Endodermal cell (in vitro differentiated cells): ENCODE measurements around the gene RLN1. TPM values are rescaled to one million over a fixed set of nuclear protein-coding genes. Genes with fewer than 3 reads are reported as not detected.
"Not testable (repeated sequence)": the region's sequence is repeated elsewhere in the genome, so short reads cannot be mapped to it uniquely, and the experiment has no call there.

ENCODE experiments used
- DNase-seq: peaks from one replicate; pipeline ENCODE4 v3.0.0-alpha.2; 2017
- H3K27ac ChIP-seq: 2 replicates; pipeline ENCODE4 v1.5.1; 2013; ENCODE audit warnings: mild to moderate bottlenecking, low read depth, low read length, moderate library complexity
- H3K27me3 ChIP-seq: 2 replicates; pipeline ENCODE4 v1.6.1; 2013; ENCODE audit warnings: mild to moderate bottlenecking, low read length, moderate library complexity; ENCODE audit not compliant: insufficient read depth, control insufficient read depth, poor library complexity, severe bottlenecking
- H3K36me3 ChIP-seq: 2 replicates; pipeline ENCODE4 v1.7.0; 2013; ENCODE audit warnings: mild to moderate bottlenecking, low read length, moderate library complexity; ENCODE audit not compliant: control insufficient read depth, insufficient read depth
- H3K4me1 ChIP-seq: one replicate; pipeline ENCODE4 v1.7.0; 2013; ENCODE audit warnings: low read length; ENCODE audit not compliant: control insufficient read depth, insufficient read depth
- H3K4me3 ChIP-seq: 2 replicates; pipeline ENCODE4 v1.5.1; 2013; ENCODE audit warnings: mild to moderate bottlenecking, low read length, moderate library complexity
- H3K9ac ChIP-seq: 2 replicates; pipeline ENCODE4 v1.6.1; 2013; ENCODE audit warnings: mild to moderate bottlenecking, low read length, moderate library complexity; ENCODE audit not compliant: poor library complexity, severe bottlenecking; ENCODE audit errors: extremely low read depth
- H3K9me3 ChIP-seq: 2 replicates; pipeline ENCODE4 v1.6.1; 2013; ENCODE audit warnings: mild to moderate bottlenecking, low read length, moderate library complexity; ENCODE audit not compliant: control insufficient read depth
- H3K27ac Mint-ChIP-seq: 2 replicates; pipeline ENCODE4 v1.8.0; 2020; ENCODE audit warnings: mixed read lengths
- H3K27me3 Mint-ChIP-seq: 2 replicates; pipeline ENCODE4 v1.8.0; 2021; ENCODE audit warnings: mild to moderate bottlenecking, mixed read lengths; ENCODE audit not compliant: insufficient read depth
- H3K36me3 Mint-ChIP-seq: 2 replicates; pipeline ENCODE4 v1.8.0; 2020; ENCODE audit warnings: low read depth, mixed read lengths
- H3K4me1 Mint-ChIP-seq: 2 replicates; pipeline ENCODE4 v1.8.0; 2020; ENCODE audit warnings: mixed read lengths
- H3K4me3 Mint-ChIP-seq: 2 replicates; pipeline ENCODE4 v1.8.0; 2020; ENCODE audit warnings: mild to moderate bottlenecking, moderate library complexity, mixed read lengths
- H3K9me3 Mint-ChIP-seq: 2 replicates; pipeline ENCODE4 v1.8.0; 2020; ENCODE audit warnings: mild to moderate bottlenecking, mixed read lengths
- CTCF ChIP-seq: fragments of 200-600 bp; sonication (generic); conservative IDR thresholded peaks from 2 replicates; pipeline ENCODE4 v1.5.0; 2021; ENCODE audit warnings: antibody characterized with exemption, mild to moderate bottlenecking
- WGBS, 2 experiments: methylation state at CpG; one replicate each; pipeline versions ENCODE4 v1.1.5 to v1.1.7; 2013; ENCODE audit warnings: missing lambda C conversion rate in 2 of 2, mixed read lengths in 1 of 2; ENCODE audit not compliant: insufficient coverage in 1 of 2, insufficient read length in 1 of 2; 5-methylcytosine and 5-hydroxymethylcytosine counted together
- total RNA-seq, 2 donors: library from RNA; stranded (reverse); fragmentation: NEBNext Ultra II Directional in 1 of 2; extraction: Animal tissue kit (Norgen Biotek cat#: 25700) in 1 of 2; gene quantifications; 2 replicates in 1 of 2; 3 replicates in 1 of 2; pipeline ENCODE4 v1.2.1, GENCODE V29; 2021

RLN1 gene
- total RNA-seq, 2 donors from 2014 or later, result 0.97 to 0.99 TPM

- Histone ChIP-seq H3K4me3 (no peak overlapping the region), H3K27me3 (no peaks in the 10 kb centered on the region), H3K4me1 (no peaks in the 10 kb centered on the region), H3K9me3 (no peaks in the 10 kb centered on the region), H3K9ac (no peak overlapping the region), H3K36me3 (no peaks in the 10 kb centered on the region), H3K27ac (no peak overlapping the region)
- Mint-ChIP-seq H3K9me3 (no peaks in the 10 kb centered on the region), H3K4me1 (no peaks in the 10 kb centered on the region), H3K4me3 (no peak overlapping the region), H3K27ac (no peak overlapping the region), H3K27me3 (no peaks in the 10 kb centered on the region), H3K36me3 (no peaks in the 10 kb centered on the region)
- no peak for DNase-seq
- WGBS, 2 experiments, result 83 to 89% methylated on average over 1 to 4 of the region's 4 CpGs
- TF ChIP-seq CTCF, result no peak
These were observed 3.0 kb downstream of the RLN1 start for GRCh38 chr9:5336688-5337087.

- not testable (repeated sequence) for H3K4me1 ChIP-seq, H3K36me3 Mint-ChIP-seq, H3K27ac ChIP-seq, H3K9ac ChIP-seq, H3K4me3 ChIP-seq, H3K9me3 Mint-ChIP-seq, H3K27me3 Mint-ChIP-seq, H3K9me3 ChIP-seq, H3K27me3 ChIP-seq, H3K27ac Mint-ChIP-seq, H3K4me3 Mint-ChIP-seq, H3K4me1 Mint-ChIP-seq, DNase-seq, H3K36me3 ChIP-seq
- 93% methylated on average over 3 of the region's 3 CpGs; no CpG with 5 or more reads in 1 of the 2 experiments for WGBS, 2 experiments
These were observed 8.4 kb downstream of the RLN1 start for GRCh38 chr9:5331276-5331675.

- H3K9me3 ChIP-seq, result no peaks in the 10 kb centered on the region
- 50 to 57% methylated on average over 8 to 10 of the region's 10 CpGs for WGBS, 2 experiments
- Mint-ChIP-seq H3K4me3 (peak overlapping the region; percentile 29), H3K36me3 (no peaks in the 10 kb centered on the region), H3K9me3 (peaks cover 4% of the 10 kb centered on the region), H3K27me3 (no peaks in the 10 kb centered on the region), H3K27ac (peak overlapping the region; percentile 44), H3K4me1 (peaks cover 7% of the 10 kb centered on the region)
- no peak overlapping the region for H3K27ac ChIP-seq
- H3K4me1 ChIP-seq, result no peaks in the 10 kb centered on the region
- H3K9ac ChIP-seq, result no peak overlapping the region
- peak; percentile 52 for TF ChIP-seq CTCF
- H3K36me3 ChIP-seq, result no peaks in the 10 kb centered on the region
- no peaks in the 10 kb centered on the region for H3K27me3 ChIP-seq
- H3K4me3 ChIP-seq, result peak overlapping the region; percentile 49
- peak; percentile 93 for DNase-seq
These were observed 12.7 kb downstream of the RLN1 start for GRCh38 chr9:5326893-5327548.

GRCh38 chr9:5326187-5326586 lies 13.5 kb downstream of the RLN1 start:
- Histone ChIP-seq H3K4me3 (no peak overlapping the region), H3K4me1 (no peaks in the 10 kb centered on the region), H3K27ac (no peak overlapping the region), H3K36me3 (no peaks in the 10 kb centered on the region), H3K9ac (no peak overlapping the region), H3K9me3 (no peaks in the 10 kb centered on the region), H3K27me3 (no peaks in the 10 kb centered on the region)
- H3K4me1 Mint-ChIP-seq, result peaks cover 7% of the 10 kb centered on the region
- no peak overlapping the region for H3K4me3 Mint-ChIP-seq
- no peak for TF ChIP-seq CTCF
- H3K27ac Mint-ChIP-seq, result no peak overlapping the region
- H3K9me3 Mint-ChIP-seq, result peaks cover 2% of the 10 kb centered on the region
- DNase-seq, result peak; percentile 49
- no peaks in the 10 kb centered on the region for H3K36me3 Mint-ChIP-seq
- H3K27me3 Mint-ChIP-seq, result no peaks in the 10 kb centered on the region

GRCh38 chr9:5321601-5322000 lies 18.1 kb downstream of the RLN1 start:
- H3K4me1 Mint-ChIP-seq, H3K36me3 Mint-ChIP-seq, H3K9ac ChIP-seq, H3K27me3 Mint-ChIP-seq, H3K36me3 ChIP-seq, H3K4me3 Mint-ChIP-seq, H3K9me3 Mint-ChIP-seq, H3K27me3 ChIP-seq, H3K4me1 ChIP-seq, H3K9me3 ChIP-seq, H3K4me3 ChIP-seq, H3K27ac Mint-ChIP-seq, H3K27ac ChIP-seq: not testable (repeated sequence)
- peak; percentile 47 for DNase-seq
- WGBS, 2 experiments, result no CpG with 5 or more reads among the region's 1 CpG
